Measurements from ENCODE around the gene LAMA3.

LAMA3 gene

GRCh38 chr18:23950644-23951043 lies 261.4 kb downstream of the LAMA3 start:
- no peak for DNase-seq (ENCODE audit: low read depth)
- no peak for TF ChIP-seq CTCF (IDR thresholded peaks at IDR 0.05; ENCODE audit: control insufficient read depth, insufficient read depth, low read depth, low read length, missing control alignments)

GRCh38 chr18:23951206-23951605 lies 262.0 kb downstream of the LAMA3 start:
- TF ChIP-seq CTCF (IDR thresholded peaks at IDR 0.05; ENCODE audit: control insufficient read depth, insufficient read depth, low read depth, low read length, missing control alignments): no peak
- no peak for DNase-seq (ENCODE audit: low read depth)
- no peak overlapping the region for H3K4me3 ChIP-seq (ENCODE audit: control insufficient read depth, low read depth, low read length)

More at GRCh38 chr18:23950644-23951043, 261.4 kb downstream of the LAMA3 start:
- H3K4me3 ChIP-seq (ENCODE audit: control insufficient read depth, low read depth, low read length): no peak overlapping the region

- TF ChIP-seq CTCF (IDR thresholded peaks at IDR 0.05; ENCODE audit: control insufficient read depth, insufficient read depth, low read depth, low read length, missing control alignments): no peak
- DNase-seq (ENCODE audit: low read depth): no peak
- H3K4me3 ChIP-seq (ENCODE audit: control insufficient read depth, low read depth, low read length): no peak overlapping the region
Measured at GRCh38 chr18:23953984-23954383, 264.7 kb downstream of the LAMA3 start.

GRCh38 chr18:23956483-23956882 lies 267.2 kb downstream of the LAMA3 start:
- no peak for TF ChIP-seq CTCF (IDR thresholded peaks at IDR 0.05; ENCODE audit: control insufficient read depth, insufficient read depth, low read depth, low read length, missing control alignments)
- DNase-seq (ENCODE audit: low read depth): no peak
- H3K4me3 ChIP-seq (ENCODE audit: control insufficient read depth, low read depth, low read length): no peak overlapping the region

- TF ChIP-seq CTCF (IDR thresholded peaks at IDR 0.05; ENCODE audit: control insufficient read depth, insufficient read depth, low read depth, low read length, missing control alignments): no peak
- DNase-seq (ENCODE audit: low read depth): no peak
- no peak overlapping the region for H3K4me3 ChIP-seq (ENCODE audit: control insufficient read depth, low read depth, low read length)
Measured at GRCh38 chr18:23958036-23958435, 268.8 kb downstream of the LAMA3 start.

- no peak overlapping the region for H3K4me3 ChIP-seq (ENCODE audit: control insufficient read depth, low read depth, low read length)
- no peak for DNase-seq (ENCODE audit: low read depth)
- no peak for TF ChIP-seq CTCF (IDR thresholded peaks at IDR 0.05; ENCODE audit: control insufficient read depth, insufficient read depth, low read depth, low read length, missing control alignments)
Measured at GRCh38 chr18:23963443-23964165, 274.4 kb downstream of the LAMA3 start.

Data from AG09309 (cell line).